ENCODE results near the gene GZMA. TPM values are rescaled to one million over a fixed set of nuclear protein-coding genes. Genes with fewer than 3 reads are reported as not detected.

The GZMA gene
- not detected in 2 replicates for total RNA-seq (2012; rRNA removed)

GRCh38 chr5:55102348-55102747 lies at the start of gene GZMA:
Gene GZMA, plus strand, starts transcription at chr5:55102646. Its CDS starts 37 bp downstream, at chr5:55102683.
- Histone ChIP-seq H3K36me3 (ENCODE audit: insufficient read depth, low read length) (no peaks in the 10 kb centered on the region), H3K9ac (ENCODE audit: low read depth, low read length) (no peak within 1 kb of the TSS), H3K4me1 (ENCODE audit: control insufficient read depth, insufficient read depth, low read length) (no peaks in the 10 kb centered on the region), H3K4me2 (ENCODE audit: low read length) (no peak within 1 kb of the TSS), H3K27me3 (ENCODE audit: control insufficient read depth, insufficient read depth, low read length) (no peaks in the 10 kb centered on the region), H3K9me3 (replicated peaks; ENCODE audit: low read length) (no peaks in the 10 kb centered on the region), H3K4me3 (ENCODE audit: low read length) (no peak within 1 kb of the TSS)

GRCh38 chr5:55055183-55055582 lies 47.3 kb upstream of the GZMA start:
- H3K4me2 ChIP-seq (ENCODE audit: low read length) = no peak overlapping the region
- no peak overlapping the region for H3K4me3 ChIP-seq (ENCODE audit: low read length)
- no peaks in the 10 kb centered on the region for H3K27me3 ChIP-seq (ENCODE audit: control insufficient read depth, insufficient read depth, low read length)
- no peak overlapping the region for H3K9ac ChIP-seq (ENCODE audit: low read depth, low read length)
- H3K4me1 ChIP-seq (ENCODE audit: control insufficient read depth, insufficient read depth, low read length) = no peaks in the 10 kb centered on the region
- no peaks in the 10 kb centered on the region for H3K9me3 ChIP-seq (replicated peaks; ENCODE audit: low read length)
- no peaks in the 10 kb centered on the region for H3K36me3 ChIP-seq (ENCODE audit: insufficient read depth, low read length)

- no peak overlapping the region for H3K4me2 ChIP-seq (ENCODE audit: low read length)
- no peaks in the 10 kb centered on the region for H3K36me3 ChIP-seq (ENCODE audit: insufficient read depth, low read length)
- no peaks in the 10 kb centered on the region for H3K9me3 ChIP-seq (replicated peaks; ENCODE audit: low read length)
- no peak overlapping the region for H3K9ac ChIP-seq (ENCODE audit: low read depth, low read length)
- H3K27me3 ChIP-seq (ENCODE audit: control insufficient read depth, insufficient read depth, low read length) = no peaks in the 10 kb centered on the region
- H3K4me1 ChIP-seq (ENCODE audit: control insufficient read depth, insufficient read depth, low read length) = peaks cover 15% of the 10 kb centered on the region
- no peak overlapping the region for H3K4me3 ChIP-seq (ENCODE audit: low read length)
Observed at GRCh38 chr5:55062039-55062779, 40.2 kb upstream of the GZMA start.

GRCh38 chr5:55063220-55063863 lies 39.1 kb upstream of the GZMA start:
- Histone ChIP-seq H3K4me3 (ENCODE audit: low read length) (no peak overlapping the region), H3K4me2 (ENCODE audit: low read length) (peak overlapping the region; percentile 13), H3K27me3 (ENCODE audit: control insufficient read depth, insufficient read depth, low read length) (no peaks in the 10 kb centered on the region), H3K9ac (ENCODE audit: low read depth, low read length) (no peak overlapping the region), H3K4me1 (ENCODE audit: control insufficient read depth, insufficient read depth, low read length) (peaks cover 15% of the 10 kb centered on the region), H3K9me3 (replicated peaks; ENCODE audit: low read length) (no peaks in the 10 kb centered on the region), H3K36me3 (ENCODE audit: insufficient read depth, low read length) (no peaks in the 10 kb centered on the region)

- Histone ChIP-seq H3K4me3 (ENCODE audit: low read length) (no peak overlapping the region), H3K27me3 (ENCODE audit: control insufficient read depth, insufficient read depth, low read length) (no peaks in the 10 kb centered on the region), H3K4me2 (ENCODE audit: low read length) (no peak overlapping the region), H3K9me3 (replicated peaks; ENCODE audit: low read length) (no peaks in the 10 kb centered on the region), H3K36me3 (ENCODE audit: insufficient read depth, low read length) (no peaks in the 10 kb centered on the region), H3K9ac (ENCODE audit: low read depth, low read length) (no peak overlapping the region), H3K4me1 (ENCODE audit: control insufficient read depth, insufficient read depth, low read length) (peaks cover 15% of the 10 kb centered on the region)
Observed at GRCh38 chr5:55063899-55064298, 38.5 kb upstream of the GZMA start.

GRCh38 chr5:55064523-55064922 lies 37.9 kb upstream of the GZMA start:
- Histone ChIP-seq H3K4me2 (ENCODE audit: low read length) (no peak overlapping the region), H3K27me3 (ENCODE audit: control insufficient read depth, insufficient read depth, low read length) (no peaks in the 10 kb centered on the region), H3K4me1 (ENCODE audit: control insufficient read depth, insufficient read depth, low read length) (peaks cover 15% of the 10 kb centered on the region), H3K9ac (ENCODE audit: low read depth, low read length) (no peak overlapping the region), H3K9me3 (replicated peaks; ENCODE audit: low read length) (no peaks in the 10 kb centered on the region), H3K36me3 (ENCODE audit: insufficient read depth, low read length) (no peaks in the 10 kb centered on the region), H3K4me3 (ENCODE audit: low read length) (no peak overlapping the region)

GRCh38 chr5:55066277-55066676 lies 36.2 kb upstream of the GZMA start:
- Histone ChIP-seq H3K27me3 (ENCODE audit: control insufficient read depth, insufficient read depth, low read length) (no peaks in the 10 kb centered on the region), H3K4me3 (ENCODE audit: low read length) (no peak overlapping the region), H3K9me3 (replicated peaks; ENCODE audit: low read length) (no peaks in the 10 kb centered on the region), H3K4me2 (ENCODE audit: low read length) (no peak overlapping the region), H3K9ac (ENCODE audit: low read depth, low read length) (no peak overlapping the region), H3K36me3 (ENCODE audit: insufficient read depth, low read length) (no peaks in the 10 kb centered on the region), H3K4me1 (ENCODE audit: control insufficient read depth, insufficient read depth, low read length) (peaks cover 15% of the 10 kb centered on the region)

- no peaks in the 10 kb centered on the region for H3K4me1 ChIP-seq (ENCODE audit: control insufficient read depth, insufficient read depth, low read length)
- H3K9ac ChIP-seq (ENCODE audit: low read depth, low read length) = no peak overlapping the region
- no peak overlapping the region for H3K4me3 ChIP-seq (ENCODE audit: low read length)
- no peaks in the 10 kb centered on the region for H3K36me3 ChIP-seq (ENCODE audit: insufficient read depth, low read length)
- H3K27me3 ChIP-seq (ENCODE audit: control insufficient read depth, insufficient read depth, low read length) = no peaks in the 10 kb centered on the region
- H3K4me2 ChIP-seq (ENCODE audit: low read length) = no peak overlapping the region
- H3K9me3 ChIP-seq (replicated peaks; ENCODE audit: low read length) = no peaks in the 10 kb centered on the region
Observed at GRCh38 chr5:55070968-55071367, 31.5 kb upstream of the GZMA start.

GRCh38 chr5:55071413-55071812 lies 31.0 kb upstream of the GZMA start:
- Histone ChIP-seq H3K9me3 (replicated peaks; ENCODE audit: low read length) (no peaks in the 10 kb centered on the region), H3K4me3 (ENCODE audit: low read length) (no peak overlapping the region), H3K36me3 (ENCODE audit: insufficient read depth, low read length) (no peaks in the 10 kb centered on the region), H3K27me3 (ENCODE audit: control insufficient read depth, insufficient read depth, low read length) (no peaks in the 10 kb centered on the region), H3K4me1 (ENCODE audit: control insufficient read depth, insufficient read depth, low read length) (no peaks in the 10 kb centered on the region), H3K9ac (ENCODE audit: low read depth, low read length) (no peak overlapping the region), H3K4me2 (ENCODE audit: low read length) (no peak overlapping the region)

GRCh38 chr5:55072666-55073065 lies 29.8 kb upstream of the GZMA start:
- Histone ChIP-seq H3K27me3 (ENCODE audit: control insufficient read depth, insufficient read depth, low read length) (no peaks in the 10 kb centered on the region), H3K4me1 (ENCODE audit: control insufficient read depth, insufficient read depth, low read length) (no peaks in the 10 kb centered on the region), H3K36me3 (ENCODE audit: insufficient read depth, low read length) (no peaks in the 10 kb centered on the region), H3K9ac (ENCODE audit: low read depth, low read length) (no peak overlapping the region), H3K4me3 (ENCODE audit: low read length) (no peak overlapping the region), H3K4me2 (ENCODE audit: low read length) (no peak overlapping the region), H3K9me3 (replicated peaks; ENCODE audit: low read length) (no peaks in the 10 kb centered on the region)

- H3K4me2 ChIP-seq (ENCODE audit: low read length) = no peak overlapping the region
- H3K9ac ChIP-seq (ENCODE audit: low read depth, low read length) = no peak overlapping the region
- no peaks in the 10 kb centered on the region for H3K4me1 ChIP-seq (ENCODE audit: control insufficient read depth, insufficient read depth, low read length)
- no peaks in the 10 kb centered on the region for H3K36me3 ChIP-seq (ENCODE audit: insufficient read depth, low read length)
- H3K27me3 ChIP-seq (ENCODE audit: control insufficient read depth, insufficient read depth, low read length) = no peaks in the 10 kb centered on the region
- H3K9me3 ChIP-seq (replicated peaks; ENCODE audit: low read length) = no peaks in the 10 kb centered on the region
- H3K4me3 ChIP-seq (ENCODE audit: low read length) = no peak overlapping the region
Observed at GRCh38 chr5:55073211-55073610, 29.2 kb upstream of the GZMA start.

- H3K9ac ChIP-seq (ENCODE audit: low read depth, low read length) = no peak overlapping the region
- H3K36me3 ChIP-seq (ENCODE audit: insufficient read depth, low read length) = no peaks in the 10 kb centered on the region
- no peaks in the 10 kb centered on the region for H3K4me1 ChIP-seq (ENCODE audit: control insufficient read depth, insufficient read depth, low read length)
- H3K27me3 ChIP-seq (ENCODE audit: control insufficient read depth, insufficient read depth, low read length) = no peaks in the 10 kb centered on the region
- no peaks in the 10 kb centered on the region for H3K9me3 ChIP-seq (replicated peaks; ENCODE audit: low read length)
- no peak overlapping the region for H3K4me2 ChIP-seq (ENCODE audit: low read length)
- H3K4me3 ChIP-seq (ENCODE audit: low read length) = no peak overlapping the region
Observed at GRCh38 chr5:55081541-55081940, 20.9 kb upstream of the GZMA start.
